Fibroblast of villous mesenchyme (primary cell): ENCODE results near the gene BARHL2. TPM values are rescaled to one million over a fixed set of nuclear protein-coding genes. Genes with fewer than 3 reads are reported as not detected.

ENCODE experiments used
- DNase-seq: peaks from one replicate; pipeline ENCODE4 v3.0.0-alpha.2; 2010; ENCODE audit warnings: low read depth
- H3K4me3 ChIP-seq: 2 replicates; pipeline ENCODE4 v1.5.1; 2011; ENCODE audit warnings: low read depth, mild to moderate bottlenecking, low read length
- CTCF ChIP-seq: IDR thresholded peaks from 2 replicates; pipeline ENCODE4 v1.5.1; 2012; ENCODE audit warnings: low read depth, mild to moderate bottlenecking, low read length; ENCODE audit not compliant: insufficient read depth
- total RNA-seq: library from RNA; depleted of rRNA; stranded (reverse); fragments of >200 nt; gene quantifications from 2 replicates; pipeline ENCODE4 v1.2.3, GENCODE V29; 2012

The BARHL2 gene
- total RNA-seq = not detected in 2 replicates

- no peak for TF ChIP-seq CTCF
- DNase-seq = no peak
- H3K4me3 ChIP-seq = peak within 1 kb of the TSS; percentile 49
These were observed at the start of gene BARHL2 for GRCh38 chr1:90716552-90717355. Gene BARHL2, minus strand, starts transcription at chr1:90717302. Its CDS starts 107 bp downstream, at chr1:90717195.

GRCh38 chr1:90763930-90764329 is 46.8 kb upstream of the BARHL2 start:
- TF ChIP-seq CTCF = no peak
- H3K4me3 ChIP-seq = no peak overlapping the region
- no peak for DNase-seq

GRCh38 chr1:90763506-90763905 is 46.4 kb upstream of the BARHL2 start:
- DNase-seq = no peak
- TF ChIP-seq CTCF = no peak
- no peak overlapping the region for H3K4me3 ChIP-seq

- TF ChIP-seq CTCF = no peak
- no peak for DNase-seq
These were observed 44.9 kb upstream of the BARHL2 start for GRCh38 chr1:90761781-90762589.

GRCh38 chr1:90761156-90761555 is 44.1 kb upstream of the BARHL2 start:
- no peak for DNase-seq
- H3K4me3 ChIP-seq = no peak overlapping the region
- no peak for TF ChIP-seq CTCF

More at GRCh38 chr1:90761781-90762589, 44.9 kb upstream of the BARHL2 start:
- H3K4me3 ChIP-seq = no peak overlapping the region

GRCh38 chr1:90753556-90753955 is 36.5 kb upstream of the BARHL2 start:
- TF ChIP-seq CTCF = no peak
- no peak overlapping the region for H3K4me3 ChIP-seq

More at GRCh38 chr1:90753556-90753955, 36.5 kb upstream of the BARHL2 start:
- DNase-seq = no peak
